GM10266 (cell line): Measurements from ENCODE around the gene TNFRSF14.
A peak's percentile ranks its signal among the peaks of the same experiment; 100 is the strongest.

Experiments
- DNase-seq: peaks from one replicate; pipeline ENCODE4 v3.0.0; 2012; ENCODE audit errors: extremely low spot score
- TF ChIP-seq, protein P1 (sequence below): IDR thresholded peaks from 2 replicates; pipeline ENCODE4 v1.5.1; 2012; ENCODE audit warnings: mild to moderate bottlenecking, low read depth; ENCODE audit not compliant: control insufficient read depth, insufficient read depth; ENCODE audit errors: missing control alignments

Gene TNFRSF14

DNA sequence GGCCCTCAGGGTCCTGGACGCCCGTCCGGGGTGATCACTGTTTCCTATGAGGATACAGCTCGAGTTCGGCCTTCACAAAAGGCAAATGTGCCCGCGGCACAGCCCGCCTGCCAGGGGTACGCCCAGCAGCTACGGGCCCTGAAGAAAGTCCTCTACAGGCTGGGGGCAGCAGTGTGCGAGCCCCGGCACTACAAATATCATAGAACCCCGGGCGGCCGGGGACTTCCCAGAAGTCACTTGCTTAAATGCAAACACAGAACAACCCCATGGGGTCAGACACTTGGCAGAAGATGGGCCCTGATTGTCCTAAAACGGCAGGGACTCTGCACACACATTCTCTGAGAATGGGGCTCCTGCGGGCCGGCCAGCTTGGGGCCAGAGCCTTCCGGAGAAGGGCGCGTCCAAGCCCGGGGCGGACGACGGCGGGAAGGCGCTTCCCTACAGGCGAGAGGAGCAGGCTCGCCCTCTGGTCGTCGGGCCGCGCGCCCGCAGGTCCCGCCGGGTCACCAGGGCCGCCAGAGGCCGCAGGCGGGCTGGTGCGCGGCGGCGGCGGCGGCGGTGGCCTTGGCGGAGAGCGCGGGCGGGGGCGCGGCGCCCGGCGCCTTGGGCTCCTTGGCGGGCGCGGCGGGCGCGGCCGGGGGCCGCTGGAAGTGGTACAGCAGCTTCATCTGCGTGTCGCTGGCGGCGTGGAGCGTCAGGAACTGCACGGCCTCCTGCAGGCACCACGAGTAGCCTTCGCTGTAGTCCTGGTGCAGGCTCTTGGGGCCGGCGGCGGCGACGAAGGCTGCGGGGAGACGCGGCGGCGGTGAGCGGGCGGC lies 27.0 kb upstream of the TNFRSF14 start:
- TF ChIP-seq, protein P1, sequence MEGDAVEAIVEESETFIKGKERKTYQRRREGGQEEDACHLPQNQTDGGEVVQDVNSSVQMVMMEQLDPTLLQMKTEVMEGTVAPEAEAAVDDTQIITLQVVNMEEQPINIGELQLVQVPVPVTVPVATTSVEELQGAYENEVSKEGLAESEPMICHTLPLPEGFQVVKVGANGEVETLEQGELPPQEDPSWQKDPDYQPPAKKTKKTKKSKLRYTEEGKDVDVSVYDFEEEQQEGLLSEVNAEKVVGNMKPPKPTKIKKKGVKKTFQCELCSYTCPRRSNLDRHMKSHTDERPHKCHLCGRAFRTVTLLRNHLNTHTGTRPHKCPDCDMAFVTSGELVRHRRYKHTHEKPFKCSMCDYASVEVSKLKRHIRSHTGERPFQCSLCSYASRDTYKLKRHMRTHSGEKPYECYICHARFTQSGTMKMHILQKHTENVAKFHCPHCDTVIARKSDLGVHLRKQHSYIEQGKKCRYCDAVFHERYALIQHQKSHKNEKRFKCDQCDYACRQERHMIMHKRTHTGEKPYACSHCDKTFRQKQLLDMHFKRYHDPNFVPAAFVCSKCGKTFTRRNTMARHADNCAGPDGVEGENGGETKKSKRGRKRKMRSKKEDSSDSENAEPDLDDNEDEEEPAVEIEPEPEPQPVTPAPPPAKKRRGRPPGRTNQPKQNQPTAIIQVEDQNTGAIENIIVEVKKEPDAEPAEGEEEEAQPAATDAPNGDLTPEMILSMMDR: no peak
- peak; percentile 77 for DNase-seq

DNA sequence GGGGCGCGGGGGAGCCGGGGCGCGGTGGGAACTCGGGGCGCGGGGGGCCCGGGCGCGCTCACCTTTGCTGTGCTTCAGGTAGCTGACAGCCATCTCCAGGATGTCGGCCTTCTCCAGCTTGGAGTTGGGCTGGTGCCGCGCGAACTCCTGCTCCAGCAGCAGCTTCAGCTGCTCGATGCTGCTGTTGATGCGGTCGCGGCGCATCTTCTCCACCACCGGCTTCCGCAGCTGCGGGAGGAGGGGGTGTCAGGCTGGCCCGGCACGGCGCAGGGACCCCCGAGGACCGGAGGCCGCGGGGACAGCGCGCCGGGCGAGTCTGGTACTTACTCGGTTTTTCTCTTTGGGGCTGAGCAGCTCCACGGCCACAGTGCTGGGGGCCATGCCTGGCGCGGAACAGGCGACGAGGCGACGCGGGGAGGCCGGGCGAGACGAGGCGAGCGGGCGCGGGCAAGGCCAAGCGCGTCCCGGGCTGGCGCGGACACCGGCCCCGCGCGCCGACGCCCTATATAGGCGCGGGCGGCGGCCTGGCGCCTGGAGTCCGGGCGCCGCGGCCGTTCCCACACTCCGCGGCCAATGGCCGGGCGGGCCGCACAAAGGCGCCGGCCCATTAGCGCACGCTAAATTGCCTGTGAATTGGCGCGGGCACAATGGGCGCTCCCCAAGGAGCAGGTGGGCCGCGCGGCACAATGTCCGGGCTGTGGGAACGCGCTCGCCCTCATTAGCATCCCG lies 26.2 kb upstream of the TNFRSF14 start, which contains the start of gene HES5:
TSS of gene HES5 (minus strand) at position 480 of the 729 bp plus-strand sequence. CDS start at position 381, 99 bp downstream.
- no peak for DNase-seq
- TF ChIP-seq, protein P1: no peak

DNA sequence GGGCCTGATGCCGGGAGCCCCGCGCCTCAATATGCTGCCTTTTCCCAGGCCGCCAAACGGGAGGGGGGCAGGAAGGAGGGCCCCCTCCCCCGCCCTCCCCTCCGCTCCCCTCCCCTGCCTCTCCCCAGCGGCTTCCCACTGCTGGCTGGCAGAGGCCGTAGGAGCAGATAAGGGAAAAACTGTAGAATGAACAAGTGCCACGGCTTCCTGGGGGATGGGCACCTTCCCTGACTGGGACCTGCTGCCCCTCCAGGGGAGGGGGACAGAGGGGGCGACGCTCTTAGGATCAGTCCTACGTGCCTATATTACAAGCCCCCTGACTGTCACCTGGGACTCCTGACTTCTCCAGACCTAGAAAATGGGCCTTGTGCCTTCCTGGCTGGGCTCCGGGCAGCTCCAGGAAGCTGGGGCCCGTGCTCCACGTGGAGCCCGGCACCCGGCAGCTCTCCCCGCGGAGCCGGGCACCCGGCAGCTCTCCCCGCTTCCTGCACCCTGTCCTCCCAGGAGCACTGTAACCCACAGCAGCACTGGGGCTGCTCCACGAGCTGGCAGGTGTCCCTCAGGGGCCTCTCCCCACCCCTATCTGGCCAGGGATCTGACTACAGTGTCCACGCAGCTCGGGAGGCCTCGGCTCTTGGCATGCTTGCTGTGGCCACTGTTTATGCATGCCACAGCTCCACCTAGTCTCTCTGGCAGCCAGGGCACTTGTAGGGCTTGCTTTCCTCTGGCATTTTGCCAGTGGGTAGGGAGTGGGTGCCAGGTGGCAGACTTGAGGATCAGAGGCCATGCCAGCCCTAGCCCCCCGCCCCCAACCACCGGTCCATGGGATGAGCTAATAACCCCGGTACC lies 25.4 kb upstream of the TNFRSF14 start:
- no peak for DNase-seq
- TF ChIP-seq, protein P1: no peak

DNA sequence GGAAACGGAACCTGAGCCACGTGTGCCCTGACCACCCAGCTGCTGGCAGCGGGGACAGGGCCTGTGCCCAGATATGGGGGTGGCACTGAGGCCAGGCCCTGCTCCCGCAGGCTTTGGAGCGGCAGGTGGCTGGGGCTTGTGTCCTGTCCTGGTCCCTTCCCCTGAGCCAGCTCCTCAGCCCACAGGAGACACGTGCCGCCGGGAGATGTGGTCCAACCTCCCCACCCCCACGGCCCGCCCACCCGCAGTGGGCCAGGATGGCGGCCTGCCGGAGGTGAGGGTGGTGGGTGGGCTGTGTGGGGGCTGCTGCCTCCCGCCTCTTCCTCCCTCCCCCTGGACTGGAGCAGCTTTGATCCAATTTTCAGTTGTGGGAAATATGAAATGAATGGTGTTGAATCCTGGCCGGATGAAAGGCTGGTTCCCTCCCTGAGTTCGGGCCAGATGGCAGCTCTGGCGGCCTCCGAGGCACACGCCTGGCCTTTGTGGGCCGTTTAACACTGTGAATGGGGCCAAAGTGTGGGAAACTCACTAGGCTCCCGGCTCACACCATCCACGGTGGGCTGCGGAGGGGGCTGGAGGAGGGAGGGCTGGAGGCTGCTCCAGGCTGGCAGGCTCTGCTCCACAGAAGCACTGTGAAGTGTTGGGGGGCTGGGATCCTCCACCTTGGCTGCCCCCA lies 23.5 kb upstream of the TNFRSF14 start:
- TF ChIP-seq, protein P1: no peak
- no peak for DNase-seq

DNA sequence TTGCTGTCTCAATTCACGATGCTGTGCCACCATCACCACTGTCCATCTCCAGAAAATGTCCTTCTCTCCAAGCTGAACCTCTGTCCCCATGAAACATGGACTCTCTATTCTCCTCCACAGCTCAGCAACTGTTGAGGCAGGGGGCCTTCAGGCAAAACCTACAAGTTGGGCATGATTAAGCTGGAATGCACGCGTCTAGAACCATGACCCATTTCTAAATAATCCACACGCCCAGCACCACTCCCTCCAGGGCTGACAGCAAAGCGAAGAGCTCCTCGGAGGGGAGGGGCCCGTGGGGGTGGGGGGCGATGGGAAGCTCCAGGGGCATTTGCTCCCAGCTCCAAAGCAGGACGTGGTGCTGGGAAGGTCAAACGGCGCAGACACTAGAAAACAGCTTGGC lies 22.8 kb upstream of the TNFRSF14 start:
- no peak for DNase-seq
- TF ChIP-seq, protein P1: no peak

DNA sequence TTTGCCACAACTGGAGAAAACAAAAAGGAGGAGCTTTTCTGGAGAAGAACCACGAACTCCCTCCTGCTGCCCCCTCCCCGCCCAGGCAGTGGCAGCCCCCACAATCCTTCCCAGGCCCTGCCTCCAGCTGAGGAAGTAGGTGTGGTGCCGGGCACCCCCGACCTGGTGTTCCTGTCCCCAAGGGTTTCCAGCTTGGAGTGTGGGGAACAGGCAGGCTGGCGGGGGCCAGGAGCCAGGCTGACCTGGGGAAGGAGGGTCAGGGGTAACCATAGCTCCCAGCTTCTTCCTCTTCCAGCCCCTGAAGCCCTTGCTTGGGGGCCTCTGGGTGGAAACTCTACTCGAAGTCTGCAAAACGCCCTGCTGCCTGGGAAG lies 21.9 kb upstream of the TNFRSF14 start:
- TF ChIP-seq, protein P1: no peak
- no peak for DNase-seq
